ENCODE data around the gene ASB10. TPM values are rescaled to one million over a fixed set of nuclear protein-coding genes. Genes with fewer than 3 reads are reported as not detected.

ASB10 gene
- total and polyA plus RNA-seq, 2 donors (not counting 1 experiment from before 2014, with no cell fraction given): not detected

- Mint-ChIP-seq H3K27ac (no peak overlapping the region), H3K9me3 (ENCODE audit: insufficient read depth) (no peaks in the 10 kb centered on the region), H3K27me3 (peaks cover 16% of the 10 kb centered on the region), H3K4me1 (no peaks in the 10 kb centered on the region), H3K4me3 (no peak overlapping the region)
- H3K27ac ChIP-seq (ENCODE audit: low read length in 2 of 2): no peak overlapping the region
- H3K4me3 ChIP-seq (ENCODE audit: control extremely low read depth in 1 of 5, extremely low read depth in 1 of 5, insufficient read depth in 1 of 5, low read depth in 2 of 5, low read length in 4 of 5): no peak overlapping the region
- no peak overlapping the region for H2AFZ ChIP-seq (ENCODE audit: insufficient read depth, low read depth, low read length, poor library complexity, severe bottlenecking)
- H3K9me3 ChIP-seq (ENCODE audit: control extremely low read depth in 1 of 3, control insufficient read depth in 2 of 3, insufficient read depth in 1 of 3, low read length in 2 of 3): no peaks in the 10 kb centered on the region
- 93% methylated on average over 6 of the region's 6 CpGs for WGBS (ENCODE audit: insufficient coverage)
- ChIA-PET CTCF (no interaction called here), POLR2A (interaction anchor here (0.6 kb wide), 1 partner anchor 18 kb away, joined by 6 read pairs; no protein-coding TSS in a partner anchor)
- no peak overlapping the region for H3K9ac ChIP-seq (ENCODE audit: low read length)
- TF ChIP-seq EZH2 (IDR thresholded peaks at IDR 0.05; ENCODE audit: borderline replicate concordance, insufficient read depth, low read depth, low read length, poor library complexity, severe bottlenecking) (no peak), CTCF (IDR thresholded peaks at IDR 0.05) (no peak)
- H4K20me1 ChIP-seq (ENCODE audit: control insufficient read depth, insufficient read depth, low read length, poor library complexity, severe bottlenecking): no peaks in the 10 kb centered on the region
- H3K27me3 ChIP-seq (replicated peaks in 1 of 4; ENCODE audit: control extremely low read depth in 1 of 4, control insufficient read depth in 3 of 4, insufficient read depth in 4 of 4, low read length in 3 of 4): peaks cover 0 to 14% (median 0%) of the 10 kb centered on the region in 4 experiments
- no peaks in the 10 kb centered on the region for H3K79me2 ChIP-seq (ENCODE audit: control insufficient read depth, insufficient read depth, low read length)
- no peak overlapping the region for H3K4me2 ChIP-seq (replicated peaks; ENCODE audit: low read depth, low read length, poor library complexity, severe bottlenecking)
- intact Hi-C loops (cut with micrococcal nuclease): no loop called here
- no peak for DNase-seq
- H3K4me1 ChIP-seq (ENCODE audit: control insufficient read depth in 2 of 2, insufficient read depth in 2 of 2, low read length in 2 of 2): no peaks in the 10 kb centered on the region
- H3K36me3 ChIP-seq (replicated peaks in 1 of 2; ENCODE audit: control extremely low read depth in 1 of 2, control insufficient read depth in 1 of 2, extremely low read depth in 1 of 2, insufficient read depth in 2 of 2, low read length in 1 of 2): peaks cover 0 to 11% of the 10 kb centered on the region in 2 experiments
- ATAC-seq (ENCODE audit: low read depth): no peak
These were observed 22.5 kb upstream of the ASB10 start for GRCh38 chr7:151209588-151209987.

GRCh38 chr7:151208253-151208862 is 21.3 kb upstream of the ASB10 start:
- POLR2A ChIA-PET: interaction anchor here (0.6 kb wide), 1 partner anchor 18 kb away, joined by 3 read pairs; no protein-coding TSS in a partner anchor

More at GRCh38 chr7:151208253-151208862, 21.3 kb upstream of the ASB10 start:
- Mint-ChIP-seq H3K4me1 (no peaks in the 10 kb centered on the region), H3K4me3 (no peak overlapping the region), H3K27me3 (peaks cover 18% of the 10 kb centered on the region), H3K9me3 (ENCODE audit: insufficient read depth) (no peaks in the 10 kb centered on the region), H3K27ac (no peak overlapping the region)
- Histone ChIP-seq H3K4me2 (replicated peaks; ENCODE audit: low read depth, low read length, poor library complexity, severe bottlenecking) (no peak overlapping the region), H2AFZ (ENCODE audit: insufficient read depth, low read depth, low read length, poor library complexity, severe bottlenecking) (no peak overlapping the region), H3K27ac (ENCODE audit: low read length in 2 of 2) (no peak overlapping the region), H3K4me3 (ENCODE audit: control extremely low read depth in 1 of 5, extremely low read depth in 1 of 5, insufficient read depth in 1 of 5, low read depth in 2 of 5, low read length in 4 of 5) (no peak overlapping the region), H3K36me3 (replicated peaks in 1 of 2; ENCODE audit: control extremely low read depth in 1 of 2, control insufficient read depth in 1 of 2, extremely low read depth in 1 of 2, insufficient read depth in 2 of 2, low read length in 1 of 2) (no peaks in the 10 kb centered on the region), H3K9me3 (ENCODE audit: control extremely low read depth in 1 of 3, control insufficient read depth in 2 of 3, insufficient read depth in 1 of 3, low read length in 2 of 3) (no peaks in the 10 kb centered on the region), H3K79me2 (ENCODE audit: control insufficient read depth, insufficient read depth, low read length) (no peaks in the 10 kb centered on the region), H4K20me1 (ENCODE audit: control insufficient read depth, insufficient read depth, low read length, poor library complexity, severe bottlenecking) (no peaks in the 10 kb centered on the region), H3K9ac (ENCODE audit: low read length) (no peak overlapping the region), H3K4me1 (ENCODE audit: control insufficient read depth in 2 of 2, insufficient read depth in 2 of 2, low read length in 2 of 2) (no peaks in the 10 kb centered on the region), H3K27me3 (replicated peaks in 1 of 4; ENCODE audit: control extremely low read depth in 1 of 4, control insufficient read depth in 3 of 4, insufficient read depth in 4 of 4, low read length in 3 of 4) (peaks cover 0 to 20% (median 1%) of the 10 kb centered on the region in 4 experiments)
- ATAC-seq (ENCODE audit: low read depth) (no peak), DNase-seq (no peak)
- TF ChIP-seq EZH2 (IDR thresholded peaks at IDR 0.05; ENCODE audit: borderline replicate concordance, insufficient read depth, low read depth, low read length, poor library complexity, severe bottlenecking) (no peak), CTCF (IDR thresholded peaks at IDR 0.05) (no peak)
- intact Hi-C loops (cut with micrococcal nuclease): no loop called here
- CTCF ChIA-PET: no interaction called here
- WGBS (ENCODE audit: insufficient coverage): 96% methylated on average over 5 of the region's 9 CpGs
